Trophoblast cell (in vitro differentiated cells and primary cell): ENCODE measurements around the gene SGTB.

ENCODE experiments used
- DNase-seq, 2 donors: peaks; one replicate each; pipeline ENCODE4 v3.0.0-alpha.2; 2016
- H2AFZ ChIP-seq: 2 replicates; pipeline ENCODE4 v1.6.1; 2013; ENCODE audit warnings: low read length, moderate library complexity, mild to moderate bottlenecking; ENCODE audit not compliant: insufficient read depth, poor library complexity
- H2AK5ac ChIP-seq: 2 replicates; pipeline ENCODE4 v1.6.1; 2013; ENCODE audit warnings: mild to moderate bottlenecking, low read length
- H2BK120ac ChIP-seq: 2 replicates; pipeline ENCODE4 v1.6.1; 2013; ENCODE audit warnings: low read length, mild to moderate bottlenecking, moderate library complexity; ENCODE audit not compliant: insufficient read depth, poor library complexity
- H2BK12ac ChIP-seq: 2 replicates; pipeline ENCODE4 v1.6.1; 2013; ENCODE audit warnings: mild to moderate bottlenecking, low read length, moderate library complexity
- H2BK5ac ChIP-seq: 2 replicates; pipeline ENCODE4 v1.6.1; 2013; ENCODE audit warnings: low read length, low read depth, moderate library complexity, mild to moderate bottlenecking; ENCODE audit not compliant: poor library complexity
- H3K14ac ChIP-seq: 2 replicates; pipeline ENCODE4 v1.6.1; 2013; ENCODE audit warnings: mild to moderate bottlenecking, low read length
- H3K18ac ChIP-seq: 2 replicates; pipeline ENCODE4 v1.6.1; 2013; ENCODE audit warnings: mild to moderate bottlenecking, low read length
- H3K23ac ChIP-seq: 2 replicates; pipeline ENCODE4 v1.6.1; 2013; ENCODE audit warnings: low read length
- H3K27ac ChIP-seq: 2 replicates; pipeline ENCODE4 v1.5.1; 2013; ENCODE audit warnings: low read depth, mild to moderate bottlenecking, inconsistent platforms, low read length, moderate library complexity
- H3K27me3 ChIP-seq: 2 replicates; pipeline ENCODE4 v1.6.1; 2013; ENCODE audit warnings: inconsistent platforms, mild to moderate bottlenecking, low read length, moderate library complexity; ENCODE audit not compliant: insufficient read depth
- H3K36me3 ChIP-seq, 2 experiments: 1 replicate in 1 of 2; 2 replicates in 1 of 2; pipeline ENCODE4 v1.6.1; 2013; ENCODE audit warnings: low read length in 2 of 2, mild to moderate bottlenecking in 2 of 2, moderate library complexity in 1 of 2; ENCODE audit not compliant: insufficient read depth in 2 of 2, control insufficient read depth in 1 of 2
- H3K4ac ChIP-seq: 2 replicates; pipeline ENCODE4 v1.6.1; 2013; ENCODE audit warnings: low read depth, mild to moderate bottlenecking, low read length, moderate library complexity
- H3K4me1 ChIP-seq, 2 experiments: 1 replicate in 1 of 2; 2 replicates in 1 of 2; pipeline ENCODE4 v1.6.1; 2013; ENCODE audit warnings: low read length in 2 of 2, mild to moderate bottlenecking in 2 of 2, moderate library complexity in 1 of 2; ENCODE audit not compliant: insufficient read depth in 2 of 2, control insufficient read depth in 1 of 2
- H3K4me2 ChIP-seq: 2 replicates; pipeline ENCODE4 v1.6.1; 2013; ENCODE audit warnings: inconsistent platforms, mild to moderate bottlenecking, low read length, moderate library complexity
- H3K4me3 ChIP-seq: 2 replicates; pipeline ENCODE4 v1.5.1; 2013; ENCODE audit warnings: mild to moderate bottlenecking, low read depth, low read length, inconsistent platforms
- H3K79me1 ChIP-seq: one replicate; pipeline ENCODE4 v1.6.1; 2013; ENCODE audit warnings: low read length
- H3K79me2 ChIP-seq: 2 replicates; pipeline ENCODE4 v1.6.1; 2013; ENCODE audit warnings: low read length, mild to moderate bottlenecking; ENCODE audit not compliant: control insufficient read depth, insufficient read depth, poor library complexity
- H3K9ac ChIP-seq: 2 replicates; pipeline ENCODE4 v1.6.1; 2013; ENCODE audit warnings: mild to moderate bottlenecking, low read length
- H3K9me3 ChIP-seq: 2 replicates; pipeline ENCODE4 v1.6.1; 2013; ENCODE audit warnings: low read depth, mild to moderate bottlenecking, control low read depth, inconsistent platforms, low read length; ENCODE audit not compliant: insufficient read depth
- H4K12ac ChIP-seq: 2 replicates; pipeline ENCODE4 v1.6.1; 2013; ENCODE audit warnings: low read depth, mild to moderate bottlenecking, low read length, moderate library complexity
- H4K8ac ChIP-seq: 2 replicates; pipeline ENCODE4 v1.6.1; 2013; ENCODE audit warnings: low read depth, mild to moderate bottlenecking, low read length, moderate library complexity
- H4K91ac ChIP-seq: one replicate; pipeline ENCODE4 v1.6.1; 2013; ENCODE audit warnings: low read depth, mild to moderate bottlenecking, low read length, moderate library complexity
- WGBS: extraction: QIAGEN DNeasy Blood & Tissue Kit; methylation state at CpG from one replicate; pipeline ENCODE4 v1.1.7; 2013; ENCODE audit warnings: missing lambda C conversion rate; ENCODE audit not compliant: insufficient read length, insufficient coverage; ENCODE audit errors: extremely low coverage; 5-methylcytosine and 5-hydroxymethylcytosine counted together

SGTB gene

GRCh38 chr5:65718576-65719310 is 3.2 kb downstream of the SGTB start:
- Histone ChIP-seq H3K4me2 (no peak overlapping the region), H4K8ac (no peak overlapping the region), H3K4ac (no peak overlapping the region), H2AFZ (no peak overlapping the region), H3K18ac (no peak overlapping the region), H3K79me1 (peaks cover 9% of the 10 kb centered on the region), H3K14ac (no peak overlapping the region), H2BK12ac (no peak overlapping the region), H3K36me3 (peaks cover 0 to 6% of the 10 kb centered on the region in 2 experiments), H4K91ac (no peak overlapping the region), H3K4me3 (no peak overlapping the region), H3K27ac (no peak overlapping the region), H4K12ac (no peak overlapping the region), H3K4me1 (no peaks in the 10 kb centered on the region), H3K79me2 (peaks cover 11% of the 10 kb centered on the region), H2BK120ac (no peak overlapping the region), H3K23ac (no peak overlapping the region), H3K9me3 (no peaks in the 10 kb centered on the region), H3K27me3 (no peaks in the 10 kb centered on the region), H3K9ac (no peak overlapping the region), H2BK5ac (no peak overlapping the region), H2AK5ac (no peak overlapping the region)
- DNase-seq, result no peak

DNA sequence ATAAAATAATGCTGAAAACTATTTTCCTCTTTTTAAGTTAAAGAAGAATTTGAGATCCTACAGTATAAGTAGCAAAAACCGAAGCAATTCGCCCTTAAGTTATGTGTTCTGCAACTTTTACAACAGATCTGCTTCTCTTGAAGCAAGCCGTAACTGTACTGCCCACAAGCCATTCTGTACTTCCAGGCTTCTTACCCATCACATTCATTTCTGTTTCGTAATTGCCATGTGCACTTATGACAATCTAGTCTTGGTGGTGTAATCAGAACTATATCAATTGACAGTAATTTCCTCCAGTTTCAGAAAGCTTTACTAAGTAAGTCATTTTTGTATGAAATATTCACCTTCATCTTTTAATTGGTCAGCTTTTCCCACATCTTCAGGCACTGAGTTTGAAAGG is 13.8 kb downstream of the SGTB start:
- Histone ChIP-seq H4K91ac (no peak overlapping the region), H3K4me2 (no peak overlapping the region), H3K4ac (no peak overlapping the region), H2BK5ac (no peak overlapping the region), H2AK5ac (no peak overlapping the region), H4K8ac (no peak overlapping the region), H3K79me2 (no peaks in the 10 kb centered on the region), H2AFZ (no peak overlapping the region), H3K27me3 (no peaks in the 10 kb centered on the region), H3K27ac (no peak overlapping the region), H3K36me3 (peaks cover 8 to 10% of the 10 kb centered on the region in 2 experiments), H3K23ac (no peak overlapping the region), H3K79me1 (no peaks in the 10 kb centered on the region), H3K4me3 (no peak overlapping the region), H2BK120ac (no peak overlapping the region), H3K18ac (no peak overlapping the region), H3K14ac (no peak overlapping the region), H3K4me1 (no peaks in the 10 kb centered on the region), H3K9me3 (no peaks in the 10 kb centered on the region), H3K9ac (no peak overlapping the region), H2BK12ac (no peak overlapping the region), H4K12ac (no peak overlapping the region)
- WGBS, result no CpG with 5 or more reads among the region's 4 CpGs
- DNase-seq, result no peak

- Histone ChIP-seq H3K4me1 (no peaks in the 10 kb centered on the region), H2BK5ac (no peak overlapping the region), H4K91ac (no peak overlapping the region), H3K9ac (no peak overlapping the region), H4K12ac (no peak overlapping the region), H2AFZ (no peak overlapping the region), H3K79me1 (no peaks in the 10 kb centered on the region), H3K36me3 (peaks cover 8 to 10% of the 10 kb centered on the region in 2 experiments), H3K4me2 (no peak overlapping the region), H3K18ac (no peak overlapping the region), H3K4me3 (no peak overlapping the region), H3K27ac (no peak overlapping the region), H3K4ac (no peak overlapping the region), H2AK5ac (no peak overlapping the region), H3K9me3 (no peaks in the 10 kb centered on the region), H3K14ac (no peak overlapping the region), H4K8ac (no peak overlapping the region), H3K23ac (no peak overlapping the region), H2BK12ac (no peak overlapping the region), H2BK120ac (no peak overlapping the region), H3K79me2 (no peaks in the 10 kb centered on the region), H3K27me3 (no peaks in the 10 kb centered on the region)
- WGBS, result no CpG with 5 or more reads among the region's 4 CpGs
- no peak for DNase-seq
Measured at GRCh38 chr5:65707663-65708062, 14.2 kb downstream of the SGTB start.

DNA sequence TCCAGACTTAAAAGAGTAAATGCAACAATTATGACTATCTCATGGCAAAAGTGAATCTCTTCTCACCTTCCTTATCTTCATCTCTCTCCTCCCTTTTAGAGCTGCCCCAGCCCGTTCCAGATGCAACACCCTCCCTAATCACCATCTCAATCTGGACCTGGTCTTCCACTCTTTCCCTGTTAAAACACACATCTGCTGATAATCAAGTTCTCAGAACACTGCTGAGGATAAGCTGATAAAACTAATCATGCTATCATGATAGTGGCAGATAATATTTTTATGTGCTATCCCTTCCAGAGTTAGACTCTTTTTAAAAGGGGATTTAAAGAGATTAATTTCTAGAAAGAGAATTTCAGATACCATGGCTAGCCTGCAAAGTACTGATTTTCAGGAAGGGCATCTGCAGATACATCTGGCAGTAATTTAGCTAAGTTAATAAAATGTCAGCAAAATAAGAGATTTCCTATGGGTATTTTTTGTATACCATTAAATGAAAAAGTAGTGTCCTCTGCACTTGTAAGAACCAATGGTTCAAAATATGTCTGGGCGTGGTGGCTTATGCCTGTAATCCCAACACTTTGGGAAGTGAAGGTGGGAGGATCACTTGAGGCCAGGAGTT is 17.2 kb downstream of the SGTB start:
- no CpG with 5 or more reads among the region's 2 CpGs for WGBS
- Histone ChIP-seq H3K4me1 (no peaks in the 10 kb centered on the region), H3K14ac (no peak overlapping the region), H2AFZ (no peak overlapping the region), H3K18ac (no peak overlapping the region), H3K36me3 (peaks cover 3% of the 10 kb centered on the region in 2 experiments), H3K79me1 (no peaks in the 10 kb centered on the region), H2BK5ac (no peak overlapping the region), H3K27ac (no peak overlapping the region), H4K12ac (no peak overlapping the region), H2BK120ac (no peak overlapping the region), H2AK5ac (no peak overlapping the region), H4K91ac (no peak overlapping the region), H2BK12ac (no peak overlapping the region), H4K8ac (no peak overlapping the region), H3K9me3 (no peaks in the 10 kb centered on the region), H3K9ac (no peak overlapping the region), H3K27me3 (no peaks in the 10 kb centered on the region), H3K4me3 (no peak overlapping the region), H3K4ac (no peak overlapping the region), H3K23ac (no peak overlapping the region), H3K79me2 (no peaks in the 10 kb centered on the region), H3K4me2 (no peak overlapping the region)
- DNase-seq, result no peak
